Naive B cell (primary cell): ENCODE data around the gene CTXN2. TPM values are rescaled to one million over a fixed set of nuclear protein-coding genes. Genes with fewer than 3 reads are reported as not detected.

ENCODE experiments used
- ATAC-seq, 2 donors: fragments of 150-1000 bp; cut with Tn5 transposase; 2 replicates each; pipeline ENCODE4 v1.10.0; 2021; ENCODE audit warnings: low read depth in 2 of 2, mild to moderate bottlenecking in 2 of 2, moderate library complexity in 2 of 2
- DNase-seq: peaks from one replicate; pipeline ENCODE4 v3.0.0; 2022
- H3K27ac Mint-ChIP-seq, 6 donors: one replicate each; pipeline ENCODE4 v1.8.0; 2020 to 2022; ENCODE audit warnings: mild to moderate bottlenecking in 6 of 6, mixed read lengths in 6 of 6, moderate library complexity in 5 of 6, inconsistent platforms in 2 of 6
- H3K27me3 Mint-ChIP-seq, 3 donors: one replicate each; pipeline ENCODE4 v1.8.0; 2021 to 2022; ENCODE audit warnings: mixed read lengths in 3 of 3, mild to moderate bottlenecking in 1 of 3
- H3K36me3 Mint-ChIP-seq, 2 donors: one replicate each; pipeline ENCODE4 v1.8.0; 2020 to 2022; ENCODE audit warnings: mixed read lengths in 2 of 2, inconsistent platforms in 1 of 2, mild to moderate bottlenecking in 1 of 2
- H3K4me1 Mint-ChIP-seq, 3 donors: one replicate each; pipeline ENCODE4 v1.8.0; 2020 to 2022; ENCODE audit warnings: mixed read lengths in 3 of 3, inconsistent platforms in 1 of 3, mild to moderate bottlenecking in 1 of 3, moderate library complexity in 1 of 3
- H3K4me3 Mint-ChIP-seq, 8 donors: one replicate each; pipeline ENCODE4 v1.8.0; 2020 to 2022; ENCODE audit warnings: mild to moderate bottlenecking in 8 of 8, mixed read lengths in 8 of 8, moderate library complexity in 8 of 8, inconsistent platforms in 2 of 8
- H3K9me3 Mint-ChIP-seq, 7 donors: one replicate each; pipeline ENCODE4 v1.8.0; 2020 to 2022; ENCODE audit warnings: mixed read lengths in 7 of 7, mild to moderate bottlenecking in 5 of 7, inconsistent platforms in 2 of 7, moderate library complexity in 1 of 7
- polyA plus RNA-seq, 6 donors: library from polyadenylated mRNA; unstranded; fragments of 300-500 nt; fragmentation: Illumina TruSeq; gene quantifications; one replicate each; pipeline ENCODE4 v1.2.3, GENCODE V29; 2021; ENCODE audit warnings: low read depth in 6 of 6

CTXN2 gene
- polyA plus RNA-seq, 6 donors from 2014 or later, result not detected

DNA sequence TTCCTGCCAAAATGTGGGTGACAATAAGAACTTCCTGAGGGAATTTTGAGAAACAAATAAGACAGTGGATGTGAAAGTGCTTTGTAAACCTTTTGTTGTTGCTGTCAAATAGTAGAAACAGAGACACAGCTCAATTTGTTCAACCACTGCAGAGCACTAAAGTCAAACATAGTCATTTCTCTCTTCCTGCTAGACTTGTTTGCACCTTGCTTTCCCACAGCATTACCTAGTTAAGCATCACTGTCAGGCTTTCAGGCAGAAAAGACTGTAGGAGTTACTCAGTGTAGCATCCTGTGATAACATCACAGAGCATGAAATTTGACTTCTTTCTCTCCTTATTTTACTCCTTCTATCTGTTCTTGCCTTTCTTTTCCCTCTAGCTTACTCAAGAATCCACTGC, 41.8 kb downstream of the CTXN2 start:
- Mint-ChIP-seq H3K4me1 (no peaks in the 10 kb centered on the region), H3K27me3 (peaks cover 0 to 7% (median 0%) of the 10 kb centered on the region in 3 donors), H3K36me3 (no peaks in the 10 kb centered on the region), H3K4me3 (no peak overlapping the region), H3K27ac (peak overlapping the region in 2 of 6 donors; percentile 35), H3K9me3 (no peaks in the 10 kb centered on the region)
- DNase-seq (no peak), ATAC-seq (no peak)

DNA sequence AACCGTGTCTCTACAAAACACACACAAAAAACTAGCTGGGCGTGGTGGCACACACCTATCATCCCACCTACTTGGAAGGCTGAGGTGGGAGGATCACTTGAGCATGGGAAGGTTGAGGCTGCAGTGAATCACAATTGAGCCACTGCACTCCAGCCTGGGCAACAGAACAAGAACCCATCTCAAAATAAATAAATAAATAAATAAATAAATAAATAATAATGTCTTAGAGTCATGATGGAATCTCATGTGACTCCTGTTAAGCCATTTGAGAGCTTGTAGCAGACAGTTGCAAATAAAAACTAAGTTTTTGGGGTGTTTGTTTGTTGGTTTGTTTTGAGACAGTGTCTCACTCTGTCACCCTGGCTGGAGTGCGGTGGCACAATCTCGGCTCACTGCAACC, 47.9 kb downstream of the CTXN2 start:
- Mint-ChIP-seq H3K36me3 (no peaks in the 10 kb centered on the region), H3K4me1 (no peaks in the 10 kb centered on the region), H3K9me3 (no peaks in the 10 kb centered on the region), H3K27me3 (no peaks in the 10 kb centered on the region), H3K27ac (no peak overlapping the region), H3K4me3 (no peak overlapping the region)
- ATAC-seq (no peak), DNase-seq (no peak)

DNA sequence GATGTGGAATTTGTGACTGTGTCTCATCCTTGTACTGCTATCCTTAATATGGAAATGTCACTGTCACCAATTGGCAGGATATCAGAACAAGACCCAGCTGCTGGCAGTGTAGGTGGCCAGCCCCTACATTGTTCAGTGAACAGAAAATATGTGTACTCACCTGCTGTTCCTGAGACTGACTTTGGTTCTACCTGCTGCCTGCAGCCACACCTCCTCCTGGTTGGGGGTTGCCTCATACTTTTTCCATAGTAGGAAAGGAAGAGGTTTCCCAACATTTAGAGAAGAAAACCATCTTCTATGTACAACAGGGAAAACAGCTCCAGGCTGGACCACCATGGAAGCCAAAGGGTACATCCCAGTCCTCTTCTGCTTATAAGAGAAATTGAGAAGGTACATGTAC, 50.5 kb downstream of the CTXN2 start:
- H3K9me3 Mint-ChIP-seq, result no peaks in the 10 kb centered on the region
- no peak for ATAC-seq
- H3K27me3 Mint-ChIP-seq, result peaks cover 0 to 5% (median 4%) of the 10 kb centered on the region in 3 donors
- H3K4me1 Mint-ChIP-seq, result no peaks in the 10 kb centered on the region
- H3K4me3 Mint-ChIP-seq, result no peak overlapping the region
- DNase-seq, result no peak
- H3K36me3 Mint-ChIP-seq, result no peaks in the 10 kb centered on the region
- H3K27ac Mint-ChIP-seq, result no peak overlapping the region

DNA sequence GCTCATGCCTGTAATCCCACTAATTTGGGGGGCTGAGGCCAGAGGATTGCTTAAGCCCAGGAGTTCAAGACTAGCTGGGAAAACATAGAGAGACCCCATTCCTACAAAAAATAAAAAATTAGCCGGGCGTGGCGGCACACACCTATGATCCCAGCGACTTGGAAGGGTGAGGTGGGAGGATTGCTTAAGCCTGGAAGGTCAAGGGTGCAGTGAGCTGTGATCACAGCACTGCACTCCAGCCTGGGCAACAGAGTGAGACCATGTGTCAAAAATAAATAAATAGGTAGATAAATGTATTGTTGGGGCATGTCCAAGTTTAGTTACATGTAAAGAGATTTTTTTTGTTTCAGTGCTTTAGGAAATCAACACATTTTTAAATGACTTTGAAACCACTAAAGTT, 51.1 kb downstream of the CTXN2 start:
- Mint-ChIP-seq H3K4me3 (no peak overlapping the region), H3K36me3 (no peaks in the 10 kb centered on the region), H3K4me1 (no peaks in the 10 kb centered on the region), H3K27me3 (peaks cover 0 to 5% (median 4%) of the 10 kb centered on the region in 3 donors), H3K27ac (no peak overlapping the region), H3K9me3 (no peaks in the 10 kb centered on the region)
- no peak for DNase-seq
- no peak for ATAC-seq

DNA sequence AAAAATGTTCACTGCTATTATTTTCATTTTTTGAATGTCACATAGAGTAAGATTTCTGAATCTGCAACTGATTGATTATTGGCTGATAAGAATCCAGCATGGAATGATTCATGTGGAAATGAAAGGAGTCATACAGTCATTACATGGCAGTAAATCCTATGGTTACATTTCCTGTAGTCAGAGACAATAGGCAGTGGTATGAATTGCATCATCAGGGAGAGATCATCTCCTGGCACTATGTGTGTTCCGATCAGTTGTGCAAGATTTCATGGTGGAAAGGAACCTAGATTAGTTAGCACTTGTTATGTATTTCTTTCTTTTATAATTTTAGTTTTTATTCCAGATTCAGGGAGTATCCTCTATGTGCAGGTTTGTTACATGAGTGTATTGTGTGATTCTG, 53.5 kb downstream of the CTXN2 start:
- DNase-seq (no peak), ATAC-seq (no peak)
- Mint-ChIP-seq H3K4me3 (no peak overlapping the region), H3K4me1 (no peaks in the 10 kb centered on the region), H3K9me3 (no peaks in the 10 kb centered on the region), H3K27me3 (peaks cover 0 to 17% (median 4%) of the 10 kb centered on the region in 3 donors), H3K27ac (no peak overlapping the region), H3K36me3 (no peaks in the 10 kb centered on the region)

DNA sequence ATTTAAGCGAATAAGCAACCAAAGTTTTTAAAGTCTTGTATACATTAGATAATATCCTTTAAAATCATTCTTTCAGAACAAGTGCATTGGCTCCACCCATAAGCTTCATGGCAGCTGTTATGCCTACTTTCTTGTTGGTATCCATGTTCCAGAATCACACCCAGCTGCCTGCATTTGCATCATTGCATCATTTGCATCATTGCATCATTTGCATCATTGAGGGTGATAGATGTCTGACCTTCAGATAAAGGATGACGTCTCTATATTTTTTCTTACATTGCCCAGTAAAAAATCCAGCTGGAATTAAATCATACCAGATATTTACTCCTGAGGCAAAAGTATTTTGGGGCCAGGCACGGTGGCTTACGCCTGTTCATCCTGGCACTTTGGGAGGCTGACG, 56.9 kb downstream of the CTXN2 start:
- Mint-ChIP-seq H3K4me1 (peaks cover 0 to 5% (median 0%) of the 10 kb centered on the region in 3 donors), H3K4me3 (no peak overlapping the region), H3K27me3 (peaks cover 10 to 40% (median 30%) of the 10 kb centered on the region in 3 donors), H3K36me3 (no peaks in the 10 kb centered on the region), H3K9me3 (no peaks in the 10 kb centered on the region), H3K27ac (no peak overlapping the region)
- DNase-seq, result no peak
- ATAC-seq, result no peak

DNA sequence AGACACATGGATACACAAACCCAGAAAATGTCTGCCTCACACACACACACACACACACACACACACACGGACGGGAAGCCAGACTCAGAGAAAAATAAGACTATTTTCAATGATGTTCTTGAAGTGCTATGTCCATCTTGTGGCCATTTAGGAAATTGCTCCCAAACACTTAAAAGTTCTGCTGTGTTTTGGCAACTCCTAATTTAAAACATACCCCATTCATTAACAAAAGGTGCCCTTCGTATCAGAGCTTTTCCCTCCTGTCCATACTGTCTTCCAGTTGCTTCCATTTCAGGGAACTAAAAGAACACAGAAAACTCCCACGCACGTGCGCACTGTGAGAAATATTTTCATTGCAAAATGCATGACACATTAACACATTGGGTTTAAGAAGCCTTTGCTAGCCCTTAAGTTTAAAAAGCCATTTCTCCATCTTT, 59.2 kb downstream of the CTXN2 start:
- Mint-ChIP-seq H3K4me3 (no peak overlapping the region), H3K4me1 (peaks cover 0 to 5% (median 0%) of the 10 kb centered on the region in 3 donors), H3K9me3 (no peaks in the 10 kb centered on the region), H3K36me3 (no peaks in the 10 kb centered on the region), H3K27me3 (peaks cover 10 to 40% (median 33%) of the 10 kb centered on the region in 3 donors), H3K27ac (peak overlapping the region in 1 of 6 donors; percentile 20)
- ATAC-seq (no peak), DNase-seq (peak; percentile 1)

DNA sequence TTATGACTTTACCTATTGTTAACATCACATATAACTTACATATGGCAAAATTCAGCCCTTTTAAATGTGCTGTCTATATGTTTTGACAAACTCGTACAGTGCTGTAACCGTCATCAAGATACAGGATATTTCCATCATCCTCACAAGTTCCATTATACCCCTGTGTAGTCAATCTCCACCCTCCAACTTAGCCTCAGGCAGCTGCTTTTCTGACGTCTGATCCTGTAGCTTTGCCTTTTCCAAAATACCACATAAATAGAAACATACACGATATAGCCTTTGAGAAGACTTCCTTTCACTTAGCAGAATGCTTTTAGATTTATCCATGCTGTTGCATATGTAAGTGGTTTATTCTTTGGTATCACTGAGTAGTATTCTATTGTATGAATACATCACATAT, 61.7 kb downstream of the CTXN2 start:
- H3K9me3 Mint-ChIP-seq, result peaks cover 0 to 5% (median 0%) of the 10 kb centered on the region in 7 donors
- H3K36me3 Mint-ChIP-seq, result no peaks in the 10 kb centered on the region
- no peak for ATAC-seq

More for the DNA sequence above, 61.7 kb downstream of the CTXN2 start:
- H3K4me3 Mint-ChIP-seq, result no peak overlapping the region
- DNase-seq, result no peak
- peaks cover 10 to 29% (median 29%) of the 10 kb centered on the region in 3 donors for H3K27me3 Mint-ChIP-seq
- no peak overlapping the region for H3K27ac Mint-ChIP-seq
- H3K4me1 Mint-ChIP-seq, result peaks cover 0 to 5% (median 0%) of the 10 kb centered on the region in 3 donors

Other genes starting within 250 kb of the CTXN2 start
- not detected for gene SLC24A5, start 70.7 kb upstream of the CTXN2 start, polyA plus RNA-seq
- gene MYEF2, start 13.4 kb upstream of the CTXN2 start, polyA plus RNA-seq, result 1 to 10 TPM; 1.1 to 6.7 (median 3.6) TPM
- gene SLC12A1, start 14.6 kb downstream of the CTXN2 start, polyA plus RNA-seq, result not detected
- gene DUT, start 139.8 kb downstream of the CTXN2 start, polyA plus RNA-seq, result 100 to 1,000 TPM; 106 to 117 (median 112) TPM